Neural progenitor cell (in vitro differentiated cells): ENCODE data around the gene ANAPC5. TPM values are rescaled to one million over a fixed set of nuclear protein-coding genes. Genes with fewer than 3 reads are reported as not detected.

Experiments used
- DNase-seq: peaks from one replicate; pipeline ENCODE4 v3.0.0-alpha.2; 2016; ENCODE audit warnings: low spot score
- H2AFZ ChIP-seq: fragments of 200-600 bp; sonication (generic); replicated peaks from 2 replicates; pipeline ENCODE4 v1.6.1; 2016; ENCODE audit warnings: antibody characterized with exemption
- H3F3A ChIP-seq: fragments of 200-600 bp; sonication (generic); 2 replicates; pipeline ENCODE4 v1.6.1; 2016; ENCODE audit warnings: antibody characterized with exemption, low read depth
- H3K27ac ChIP-seq: fragments of 200-600 bp; sonication (generic); 2 replicates; pipeline ENCODE4 v1.5.1; 2016; ENCODE audit warnings: mild to moderate bottlenecking
- H3K27me3 ChIP-seq: fragments of 200-600 bp; sonication (generic); 2 replicates; pipeline ENCODE4 v1.6.1; 2016; ENCODE audit warnings: mild to moderate bottlenecking, moderate library complexity
- H3K36me3 ChIP-seq: fragments of 200-600 bp; sonication (generic); 2 replicates; pipeline ENCODE4 v1.5.1; 2016
- H3K4me1 ChIP-seq: fragments of 200-600 bp; sonication (generic); 2 replicates; pipeline ENCODE4 v1.6.1; 2016; ENCODE audit warnings: mixed run types
- H3K4me2 ChIP-seq: fragments of 200-600 bp; sonication (generic); 2 replicates; pipeline ENCODE4 v1.6.1; 2016
- H3K4me3 ChIP-seq: fragments of 200-600 bp; sonication (generic); 2 replicates; pipeline ENCODE4 v1.5.1; 2016
- H3K79me2 ChIP-seq: fragments of 200-600 bp; sonication (generic); 2 replicates; pipeline ENCODE4 v1.6.1; 2016; ENCODE audit warnings: low read depth
- H3K9ac ChIP-seq: fragments of 200-600 bp; sonication (generic); 2 replicates; pipeline ENCODE4 v1.6.1; 2016
- H3K9me3 ChIP-seq: fragments of 200-600 bp; sonication (generic); 2 replicates; pipeline ENCODE4 v1.5.1; 2016; ENCODE audit warnings: low read depth
- H4K20me1 ChIP-seq: fragments of 200-600 bp; sonication (generic); 2 replicates; pipeline ENCODE4 v1.6.1; 2016; ENCODE audit warnings: low read depth
- H3K27ac Mint-ChIP-seq: 3 replicates; pipeline ENCODE4 v1.8.0; 2021; ENCODE audit warnings: mixed read lengths
- H3K27me3 Mint-ChIP-seq: 2 replicates; pipeline ENCODE4 v1.8.0; 2022; ENCODE audit warnings: low read depth, mild to moderate bottlenecking, inconsistent platforms, moderate library complexity, mixed read lengths; ENCODE audit not compliant: insufficient read depth
- H3K36me3 Mint-ChIP-seq: 3 replicates; pipeline ENCODE4 v1.8.0; 2021; ENCODE audit warnings: mixed read lengths
- H3K4me1 Mint-ChIP-seq: 3 replicates; pipeline ENCODE4 v1.8.0; 2021; ENCODE audit warnings: mixed read lengths
- H3K4me3 Mint-ChIP-seq: 3 replicates; pipeline ENCODE4 v1.8.0; 2021; ENCODE audit warnings: mild to moderate bottlenecking, moderate library complexity, mixed read lengths
- H3K9me3 Mint-ChIP-seq: 3 replicates; pipeline ENCODE4 v1.8.0; 2020; ENCODE audit warnings: mixed read lengths
- EZH2 ChIP-seq: fragments of 200-600 bp; sonication (generic); IDR thresholded peaks from 2 replicates; pipeline ENCODE4 v1.6.1; 2017; ENCODE audit warnings: antibody characterized with exemption, mild to moderate bottlenecking, moderate library complexity
- EZH2phosphoT487 ChIP-seq: fragments of 200-600 bp; sonication (generic); IDR thresholded peaks from 2 replicates; pipeline ENCODE4 v1.6.1; 2017; ENCODE audit warnings: antibody characterized with exemption
- total RNA-seq: library from RNA; depleted of rRNA; stranded (reverse); fragments of >200 nt; gene quantifications from 2 replicates; pipeline ENCODE4 v1.2.3, GENCODE V29; 2015; ENCODE audit warnings: low replicate concordance
- TF ChIP-seq, protein P1 (sequence below): fragments of 200-600 bp; sonication (generic); IDR thresholded peaks from 2 replicates; pipeline ENCODE4 v1.5.1; 2017; ENCODE audit warnings: antibody characterized with exemption, mild to moderate bottlenecking

The ANAPC5 gene
- total RNA-seq, 1 donor from 2014 or later = 190 TPM

GRCh38 chr12:121267822-121268221 lies 84.4 kb downstream of the ANAPC5 start:
- Histone ChIP-seq H3K4me2 (no peak overlapping the region), H3K4me1 (no peaks in the 10 kb centered on the region), H3K79me2 (no peaks in the 10 kb centered on the region), H3K27ac (no peak overlapping the region), H3F3A (no peaks in the 10 kb centered on the region), H3K9me3 (no peaks in the 10 kb centered on the region), H3K9ac (no peak overlapping the region), H4K20me1 (no peaks in the 10 kb centered on the region), H3K4me3 (no peak overlapping the region), H2AFZ (no peak overlapping the region), H3K36me3 (no peaks in the 10 kb centered on the region), H3K27me3 (no peaks in the 10 kb centered on the region)
- TF ChIP-seq, protein P1, sequence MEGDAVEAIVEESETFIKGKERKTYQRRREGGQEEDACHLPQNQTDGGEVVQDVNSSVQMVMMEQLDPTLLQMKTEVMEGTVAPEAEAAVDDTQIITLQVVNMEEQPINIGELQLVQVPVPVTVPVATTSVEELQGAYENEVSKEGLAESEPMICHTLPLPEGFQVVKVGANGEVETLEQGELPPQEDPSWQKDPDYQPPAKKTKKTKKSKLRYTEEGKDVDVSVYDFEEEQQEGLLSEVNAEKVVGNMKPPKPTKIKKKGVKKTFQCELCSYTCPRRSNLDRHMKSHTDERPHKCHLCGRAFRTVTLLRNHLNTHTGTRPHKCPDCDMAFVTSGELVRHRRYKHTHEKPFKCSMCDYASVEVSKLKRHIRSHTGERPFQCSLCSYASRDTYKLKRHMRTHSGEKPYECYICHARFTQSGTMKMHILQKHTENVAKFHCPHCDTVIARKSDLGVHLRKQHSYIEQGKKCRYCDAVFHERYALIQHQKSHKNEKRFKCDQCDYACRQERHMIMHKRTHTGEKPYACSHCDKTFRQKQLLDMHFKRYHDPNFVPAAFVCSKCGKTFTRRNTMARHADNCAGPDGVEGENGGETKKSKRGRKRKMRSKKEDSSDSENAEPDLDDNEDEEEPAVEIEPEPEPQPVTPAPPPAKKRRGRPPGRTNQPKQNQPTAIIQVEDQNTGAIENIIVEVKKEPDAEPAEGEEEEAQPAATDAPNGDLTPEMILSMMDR = no peak
- Mint-ChIP-seq H3K4me3 (no peak overlapping the region), H3K36me3 (peaks cover 11% of the 10 kb centered on the region), H3K27me3 (no peaks in the 10 kb centered on the region), H3K4me1 (no peaks in the 10 kb centered on the region), H3K27ac (no peak overlapping the region), H3K9me3 (no peaks in the 10 kb centered on the region)
- no peak for DNase-seq

DNA sequence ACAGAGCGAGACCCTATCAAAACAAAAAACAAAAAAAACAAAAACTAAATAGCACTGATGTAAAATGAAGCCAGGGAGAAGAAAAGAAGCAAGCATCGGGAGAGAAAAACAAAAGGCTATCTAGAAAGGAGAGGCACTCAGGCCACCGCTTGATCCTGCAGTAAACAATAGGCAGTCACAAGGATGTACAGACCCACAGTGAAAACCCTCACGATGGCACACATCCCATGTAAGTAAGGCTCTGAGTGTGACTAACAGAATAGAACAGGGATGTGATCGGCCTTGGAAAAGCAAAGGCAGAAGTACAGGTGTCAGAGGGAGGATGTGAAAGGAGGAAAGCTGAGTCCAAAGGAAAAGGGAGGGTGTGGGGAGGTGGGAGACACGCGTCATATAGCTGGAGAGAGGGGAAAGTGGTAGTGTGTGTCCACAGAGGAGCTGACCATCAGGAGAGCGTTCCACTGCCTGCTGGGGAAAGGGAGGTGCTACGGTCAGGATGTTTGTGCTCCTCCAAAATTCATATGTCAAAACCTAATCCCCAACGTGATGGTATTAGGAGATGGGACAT lies 87.2 kb downstream of the ANAPC5 start:
- Mint-ChIP-seq H3K4me1 (no peaks in the 10 kb centered on the region), H3K27ac (no peak overlapping the region), H3K27me3 (peaks cover 2% of the 10 kb centered on the region), H3K36me3 (peaks cover 11% of the 10 kb centered on the region), H3K4me3 (no peak overlapping the region), H3K9me3 (no peaks in the 10 kb centered on the region)
- H3K4me3 ChIP-seq = no peak overlapping the region
- no peak for DNase-seq
- H3K36me3 ChIP-seq = no peaks in the 10 kb centered on the region
- no peaks in the 10 kb centered on the region for H3F3A ChIP-seq
- H4K20me1 ChIP-seq = no peaks in the 10 kb centered on the region
- no peak overlapping the region for H3K4me2 ChIP-seq
- no peaks in the 10 kb centered on the region for H3K27me3 ChIP-seq
- no peak for TF ChIP-seq EZH2phosphoT487
- TF ChIP-seq EZH2 = no peak
- TF ChIP-seq, protein P1 = no peak
- H3K79me2 ChIP-seq = no peaks in the 10 kb centered on the region
- no peak overlapping the region for H2AFZ ChIP-seq
- H3K4me1 ChIP-seq = no peaks in the 10 kb centered on the region
- no peaks in the 10 kb centered on the region for H3K9me3 ChIP-seq
- peak overlapping the region; percentile 37 for H3K27ac ChIP-seq
- no peak overlapping the region for H3K9ac ChIP-seq

GRCh38 chr12:121264135-121264534 lies 88.1 kb downstream of the ANAPC5 start:
- H3K9me3 ChIP-seq = no peaks in the 10 kb centered on the region
- no peaks in the 10 kb centered on the region for H4K20me1 ChIP-seq
- H3K4me3 ChIP-seq = no peak overlapping the region
- no peak for TF ChIP-seq EZH2
- no peak for TF ChIP-seq EZH2phosphoT487
- TF ChIP-seq, protein P1 = no peak
- H3K27ac ChIP-seq = no peak overlapping the region
- no peak for DNase-seq
- no peak overlapping the region for H3K9ac ChIP-seq
- no peaks in the 10 kb centered on the region for H3K27me3 ChIP-seq
- Mint-ChIP-seq H3K9me3 (no peaks in the 10 kb centered on the region), H3K36me3 (peaks cover 15% of the 10 kb centered on the region), H3K27ac (no peak overlapping the region), H3K27me3 (peaks cover 2% of the 10 kb centered on the region), H3K4me3 (no peak overlapping the region), H3K4me1 (no peaks in the 10 kb centered on the region)
- no peak overlapping the region for H2AFZ ChIP-seq
- H3F3A ChIP-seq = no peaks in the 10 kb centered on the region
- H3K79me2 ChIP-seq = no peaks in the 10 kb centered on the region
- no peaks in the 10 kb centered on the region for H3K36me3 ChIP-seq
- no peak overlapping the region for H3K4me2 ChIP-seq
- no peaks in the 10 kb centered on the region for H3K4me1 ChIP-seq
